Measurements from ENCODE around the gene KLHL3. TPM values are rescaled to one million over a fixed set of nuclear protein-coding genes. Genes with fewer than 3 reads are reported as not detected.

Gene KLHL3
- total and polyA plus RNA-seq, 4 donors = 1.0 to 14.2 (median 4.4) TPM

DNA sequence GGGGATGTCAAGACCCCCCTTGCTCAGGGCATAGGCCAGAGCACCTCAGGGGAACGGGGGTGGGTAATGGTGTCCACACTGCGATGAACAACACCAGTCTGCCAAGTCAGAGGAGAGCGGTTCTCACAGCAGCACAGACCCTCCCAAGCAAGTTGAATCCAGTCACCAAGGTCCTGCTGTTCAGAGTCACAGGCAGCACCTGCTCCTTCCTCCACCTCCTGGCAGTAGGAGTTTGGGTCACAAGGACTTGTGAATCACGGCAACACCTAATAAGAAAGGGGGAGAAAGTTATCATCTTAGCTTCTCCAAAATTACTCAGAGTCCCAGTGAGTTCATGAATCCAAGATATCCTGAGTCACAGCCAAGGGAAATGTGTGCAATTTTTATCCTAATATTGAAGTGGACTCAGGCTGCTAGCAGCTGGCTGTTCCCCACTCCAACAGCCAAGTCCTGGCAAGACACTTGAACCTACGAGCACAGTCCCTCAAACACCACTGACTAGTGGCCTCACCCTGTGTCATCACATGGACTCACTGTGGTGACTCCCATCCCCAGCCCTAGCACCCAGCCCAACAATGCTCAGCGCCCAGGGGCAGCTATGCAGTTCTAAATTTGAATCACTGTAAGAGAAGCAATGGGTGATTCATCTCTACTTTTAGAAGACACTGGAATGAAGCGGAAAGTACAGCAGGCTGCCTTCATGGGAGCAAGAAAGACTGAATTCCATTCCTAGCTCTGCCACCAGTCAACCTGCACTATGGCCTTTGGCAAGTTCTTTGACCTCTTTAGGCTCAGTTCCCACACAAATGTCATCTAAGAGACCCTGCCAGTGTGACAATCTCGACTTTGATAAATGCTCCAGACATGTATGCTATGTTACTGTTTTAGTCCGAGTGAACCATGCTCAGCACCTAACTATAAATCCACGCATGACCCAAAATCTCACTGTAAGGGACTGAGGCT, 113.7 kb downstream of the KLHL3 start:
- DNase-seq (no peak), ATAC-seq (ENCODE audit: insufficient read depth, low FRiP score) (no peak)
- Histone ChIP-seq H3K4me1 (ENCODE audit: control insufficient read depth in 5 of 5, insufficient read depth in 5 of 5, low read length in 5 of 5) (peaks cover 0 to 21% (median 0%) of the 10 kb centered on the region in 5 donors), H3K27me3 (ENCODE audit: control insufficient read depth in 3 of 3, insufficient read depth in 3 of 3, low read length in 2 of 3) (no peaks in the 10 kb centered on the region), H3K9me3 (ENCODE audit: control insufficient read depth in 4 of 4, insufficient read depth in 3 of 4, low read length in 3 of 4) (no peaks in the 10 kb centered on the region), H3K4me3 (no peak overlapping the region), H3K27ac (ENCODE audit: low read depth in 1 of 2, low read length in 1 of 2) (peak overlapping the region; percentile 45 to 89), H3K36me3 (ENCODE audit: control insufficient read depth in 4 of 4, insufficient read depth in 4 of 4, low read length in 4 of 4) (peaks cover 2 to 13% (median 6%) of the 10 kb centered on the region in 4 donors), H3K9ac (ENCODE audit: insufficient read depth in 1 of 2, low read length in 2 of 2) (no peak overlapping the region)
- no peak for TF ChIP-seq CTCF (IDR thresholded peaks at IDR 0.05; ENCODE audit: control extremely low read depth, extremely low read depth)
- 87 to 94% methylated on average over 10 of the region's 10 CpGs for WGBS, 2 donors

- no peak overlapping the region for H3K9ac ChIP-seq (ENCODE audit: insufficient read depth in 1 of 2, low read length in 2 of 2)
- H3K27ac ChIP-seq (ENCODE audit: low read depth in 1 of 2, low read length in 1 of 2) = peak overlapping the region in 1 of 2 donors; percentile 88
- WGBS, 2 donors = 86 to 90% methylated on average over 3 of the region's 3 CpGs
Observed at GRCh38 chr5:137621306-137621705, 114.6 kb downstream of the KLHL3 start.

GRCh38 chr5:137619191-137619870, 116.6 kb downstream of the KLHL3 start:
- Histone ChIP-seq H3K27ac (ENCODE audit: low read depth in 1 of 2, low read length in 1 of 2) (peak overlapping the region; percentile 75 to 88), H3K9me3 (ENCODE audit: control insufficient read depth in 4 of 4, insufficient read depth in 3 of 4, low read length in 3 of 4) (no peaks in the 10 kb centered on the region), H3K27me3 (ENCODE audit: control insufficient read depth in 3 of 3, insufficient read depth in 3 of 3, low read length in 2 of 3) (no peaks in the 10 kb centered on the region), H3K4me1 (ENCODE audit: control insufficient read depth in 5 of 5, insufficient read depth in 5 of 5, low read length in 5 of 5) (peaks cover 0 to 21% (median 0%) of the 10 kb centered on the region in 5 donors), H3K9ac (ENCODE audit: insufficient read depth in 1 of 2, low read length in 2 of 2) (no peak overlapping the region), H3K36me3 (ENCODE audit: control insufficient read depth in 4 of 4, insufficient read depth in 4 of 4, low read length in 4 of 4) (peaks cover 2 to 13% (median 4%) of the 10 kb centered on the region in 4 donors), H3K4me3 (no peak overlapping the region)
- peak; percentile 63 for ATAC-seq (ENCODE audit: insufficient read depth, low FRiP score)
- TF ChIP-seq CTCF (IDR thresholded peaks at IDR 0.05; ENCODE audit: control extremely low read depth, extremely low read depth) = no peak
- WGBS, 2 donors = 61 to 80% methylated on average over 12 of the region's 12 CpGs
- peak; percentile 26 to 46 (median 31) for DNase-seq

More at GRCh38 chr5:137621306-137621705, 114.6 kb downstream of the KLHL3 start:
- Histone ChIP-seq H3K27me3 (ENCODE audit: control insufficient read depth in 3 of 3, insufficient read depth in 3 of 3, low read length in 2 of 3) (no peaks in the 10 kb centered on the region), H3K4me1 (ENCODE audit: control insufficient read depth in 5 of 5, insufficient read depth in 5 of 5, low read length in 5 of 5) (peaks cover 0 to 21% (median 0%) of the 10 kb centered on the region in 5 donors), H3K4me3 (no peak overlapping the region), H3K36me3 (ENCODE audit: control insufficient read depth in 4 of 4, insufficient read depth in 4 of 4, low read length in 4 of 4) (peaks cover 2 to 13% (median 6%) of the 10 kb centered on the region in 4 donors), H3K9me3 (ENCODE audit: control insufficient read depth in 4 of 4, insufficient read depth in 3 of 4, low read length in 3 of 4) (no peaks in the 10 kb centered on the region)
- DNase-seq (no peak), ATAC-seq (ENCODE audit: insufficient read depth, low FRiP score) (no peak)
- TF ChIP-seq CTCF (IDR thresholded peaks at IDR 0.05; ENCODE audit: control extremely low read depth, extremely low read depth) = no peak

Data from lung (tissue), 12 donors.